NCI-H2196 treated with DMSO at 0.1 percent for 48 hours (cell line): ENCODE results near the gene SMIM36.
"Not testable (repeated sequence)": the region's sequence is repeated elsewhere in the genome, so short reads cannot be mapped to it uniquely, and the experiment has no call there.

Experiments
- DNase-seq: peaks from one replicate; lab custom pipeline; 2025; ENCODE audit not compliant: unreplicated experiment; lab: John Stamatoyannopoulos, UW

SMIM36 gene

GRCh38 chr17:55436224-55437158, 74.8 kb downstream of the SMIM36 start:
- no peak for DNase-seq

DNA sequence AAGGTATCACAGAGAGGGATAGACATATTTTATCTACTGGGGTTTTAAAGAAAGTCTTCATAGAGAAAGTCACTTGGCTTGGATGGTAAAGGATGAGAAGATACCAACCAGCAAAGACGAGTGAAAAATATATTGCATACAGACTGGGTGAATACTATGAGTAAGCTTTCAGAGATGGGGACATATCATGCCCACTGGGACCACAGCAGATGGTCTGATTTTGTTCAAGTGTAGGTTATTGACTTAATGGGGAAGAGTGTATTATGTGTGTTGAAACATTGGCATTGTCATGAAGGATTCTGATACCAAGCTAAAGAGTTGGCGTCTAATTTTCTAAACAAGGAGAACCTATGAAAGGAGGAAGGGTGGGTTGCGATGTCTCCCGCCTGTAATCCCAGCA, 75.8 kb downstream of the SMIM36 start:
- no peak for DNase-seq

GRCh38 chr17:55434721-55435120, 76.5 kb downstream of the SMIM36 start:
- DNase-seq = no peak

DNA sequence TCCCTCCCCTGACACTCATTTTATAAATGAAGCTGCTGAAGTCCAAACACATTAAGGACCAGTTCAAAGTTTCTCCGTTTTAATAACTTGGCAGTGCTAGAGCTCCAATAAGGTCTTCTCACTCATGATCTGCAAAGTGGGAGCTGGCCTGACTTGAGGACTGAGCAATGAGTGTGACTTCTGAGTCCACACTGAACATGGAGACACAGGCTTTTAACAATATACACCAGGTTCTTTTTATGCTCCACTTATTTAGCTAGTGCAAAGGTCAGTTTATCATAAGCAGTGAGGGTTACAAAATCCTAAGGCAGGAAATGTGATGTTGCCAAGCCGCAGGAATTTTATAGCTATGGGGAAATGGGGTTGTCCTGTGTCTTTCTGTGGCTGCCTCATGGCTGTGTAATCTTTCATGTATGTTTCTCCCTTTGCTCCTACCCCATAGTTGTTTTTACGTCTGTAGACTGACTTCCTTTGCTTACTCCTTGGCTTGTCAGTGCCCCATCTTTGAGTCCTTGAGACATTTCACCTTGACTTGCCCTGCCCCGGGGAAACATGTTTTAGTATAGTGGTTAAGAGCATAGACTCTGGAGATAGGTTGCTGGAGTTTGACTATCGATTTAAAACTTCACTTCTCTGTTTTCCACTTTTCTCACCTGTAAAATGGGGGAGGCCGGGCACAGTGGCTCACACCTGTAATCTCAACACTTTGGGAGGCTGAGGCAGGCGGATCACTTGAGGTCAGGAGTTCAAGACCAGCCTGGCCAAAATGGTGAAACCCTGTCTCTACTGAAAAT, 77.4 kb downstream of the SMIM36 start:
- DNase-seq = no peak

DNA sequence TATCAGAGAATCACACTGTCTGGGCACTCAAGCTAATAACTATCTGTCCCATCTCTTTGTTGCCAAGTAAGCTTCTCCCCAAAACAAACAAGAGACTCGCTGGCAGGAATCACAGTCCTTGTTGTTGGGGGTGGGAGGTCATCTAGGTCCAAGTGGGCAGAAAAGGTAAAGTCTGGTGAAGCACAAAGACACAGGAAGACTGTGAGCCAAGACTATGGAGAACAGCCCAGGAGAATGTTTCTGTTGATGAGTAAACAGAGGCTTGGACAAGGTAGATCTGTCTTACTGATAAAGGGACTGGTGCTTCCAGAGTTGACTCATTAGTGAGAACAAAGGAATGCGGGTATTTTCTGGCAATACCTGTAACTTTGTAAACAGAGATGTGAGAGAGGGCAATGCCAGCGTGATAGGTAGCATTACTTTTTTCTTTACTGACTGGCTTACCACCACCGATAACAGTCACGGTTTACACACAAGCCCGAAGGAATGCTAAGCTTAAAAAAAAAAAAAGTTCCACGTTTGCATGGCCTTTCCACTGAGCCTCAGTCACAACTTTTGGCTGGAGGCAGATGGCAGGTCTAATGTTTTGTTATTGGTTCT, 78.1 kb downstream of the SMIM36 start:
- DNase-seq = peak; percentile 27

- DNase-seq = no peak
These were observed 78.8 kb downstream of the SMIM36 start for GRCh38 chr17:55432358-55433028.

DNA sequence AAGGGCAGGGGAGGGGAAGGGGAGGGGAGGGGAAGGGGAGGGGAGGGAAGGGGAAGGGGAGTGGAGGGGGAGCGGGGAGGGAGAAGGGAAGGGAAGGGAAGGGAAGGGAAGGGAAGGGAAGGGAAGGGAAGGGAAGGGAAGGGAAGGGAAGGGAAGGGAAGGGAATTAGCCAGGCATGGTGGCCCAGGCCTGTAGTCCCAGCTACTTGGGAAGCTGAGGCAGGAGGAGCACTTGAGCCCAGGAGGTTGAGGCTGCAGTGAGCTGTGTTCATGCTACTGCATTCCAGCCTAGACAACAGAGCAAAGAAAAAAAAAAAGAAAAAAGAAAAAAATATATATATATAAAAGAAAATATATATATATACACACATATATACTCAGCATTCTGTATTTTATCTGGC, 79.3 kb downstream of the SMIM36 start:
- not testable (repeated sequence) for DNase-seq

DNA sequence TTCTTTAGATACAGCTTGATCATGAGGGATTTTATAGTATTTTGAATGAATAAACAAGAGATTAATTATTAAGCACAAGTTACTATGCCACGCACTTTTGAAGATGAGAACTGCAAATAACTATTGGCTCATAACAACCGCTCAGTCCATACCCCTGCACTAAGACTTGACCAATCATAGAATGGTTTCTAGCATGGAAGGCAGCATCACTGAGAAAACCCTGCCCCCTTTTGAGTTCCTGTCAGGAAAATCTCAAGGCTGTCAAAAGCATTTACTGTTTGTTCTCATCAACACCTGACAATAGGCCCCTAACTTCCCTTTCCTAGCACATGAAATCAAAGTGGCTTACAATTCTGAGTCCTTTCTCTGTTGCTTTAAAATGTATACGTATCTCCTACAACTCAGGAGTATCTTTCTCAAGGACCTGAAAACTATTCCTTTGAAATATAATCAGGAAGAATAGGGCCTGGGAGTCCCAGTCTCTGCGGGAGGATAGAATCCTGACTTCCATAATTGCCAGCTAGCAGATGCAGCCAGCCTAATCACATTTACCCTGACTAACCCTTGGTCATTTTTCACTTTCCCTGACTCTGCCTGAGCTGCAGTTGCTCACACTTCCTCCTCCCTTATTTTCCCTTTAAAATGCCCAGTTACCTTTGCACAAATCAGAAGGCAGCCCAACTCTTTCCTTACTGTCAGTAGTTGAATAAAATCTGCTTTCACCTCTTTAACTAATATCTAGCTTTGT, 80.5 kb downstream of the SMIM36 start:
- no peak for DNase-seq

DNA sequence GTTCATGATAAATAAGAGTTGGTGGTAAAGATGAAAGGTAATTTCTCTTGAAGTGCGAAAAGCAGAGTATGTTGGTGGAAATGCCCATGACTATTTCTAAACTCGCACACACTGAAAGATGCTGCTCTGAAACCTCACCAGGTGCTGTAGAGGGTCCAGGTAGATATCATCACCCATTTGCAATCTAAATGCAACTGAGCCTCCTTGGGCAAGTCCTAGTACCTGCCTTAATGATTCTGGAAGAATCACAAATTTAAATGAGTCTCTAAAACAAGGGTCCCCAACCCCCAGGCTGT, 83.7 kb downstream of the SMIM36 start:
- DNase-seq = no peak

DNA sequence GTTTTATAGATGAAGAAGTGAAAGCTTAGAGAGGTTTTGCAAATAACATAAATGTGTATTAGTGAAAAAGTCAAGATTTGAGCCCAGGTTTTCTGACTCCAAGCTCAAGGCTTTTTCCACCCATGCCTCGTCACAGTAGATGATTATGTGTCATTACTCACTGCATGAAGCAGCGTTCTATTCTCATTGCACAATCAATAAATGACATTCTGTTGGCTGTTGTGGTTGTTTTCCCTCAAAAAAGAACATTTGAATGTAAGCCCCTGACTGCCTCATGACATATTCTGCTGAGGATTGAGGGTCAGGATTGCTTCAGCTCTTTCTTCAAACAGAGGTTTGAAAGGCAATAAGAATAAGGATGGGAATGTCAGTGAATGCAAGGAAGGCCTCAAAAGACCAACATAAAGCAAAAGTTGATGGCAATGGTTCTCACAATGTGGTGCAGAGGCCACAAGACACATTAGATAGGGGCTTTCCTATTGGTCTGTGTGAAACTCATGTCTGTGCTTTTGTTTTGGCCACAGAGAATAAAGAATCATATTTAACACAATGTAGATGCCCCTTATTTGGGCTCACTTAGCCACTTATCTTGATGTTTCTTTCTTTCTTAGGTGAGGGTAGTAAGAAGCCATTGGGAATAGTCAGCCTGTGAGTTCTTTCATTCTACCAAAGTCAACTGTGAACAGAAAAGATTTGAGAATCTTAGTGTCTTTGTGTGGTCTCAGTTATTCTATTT, 84.2 kb downstream of the SMIM36 start:
- no peak for DNase-seq

DNA sequence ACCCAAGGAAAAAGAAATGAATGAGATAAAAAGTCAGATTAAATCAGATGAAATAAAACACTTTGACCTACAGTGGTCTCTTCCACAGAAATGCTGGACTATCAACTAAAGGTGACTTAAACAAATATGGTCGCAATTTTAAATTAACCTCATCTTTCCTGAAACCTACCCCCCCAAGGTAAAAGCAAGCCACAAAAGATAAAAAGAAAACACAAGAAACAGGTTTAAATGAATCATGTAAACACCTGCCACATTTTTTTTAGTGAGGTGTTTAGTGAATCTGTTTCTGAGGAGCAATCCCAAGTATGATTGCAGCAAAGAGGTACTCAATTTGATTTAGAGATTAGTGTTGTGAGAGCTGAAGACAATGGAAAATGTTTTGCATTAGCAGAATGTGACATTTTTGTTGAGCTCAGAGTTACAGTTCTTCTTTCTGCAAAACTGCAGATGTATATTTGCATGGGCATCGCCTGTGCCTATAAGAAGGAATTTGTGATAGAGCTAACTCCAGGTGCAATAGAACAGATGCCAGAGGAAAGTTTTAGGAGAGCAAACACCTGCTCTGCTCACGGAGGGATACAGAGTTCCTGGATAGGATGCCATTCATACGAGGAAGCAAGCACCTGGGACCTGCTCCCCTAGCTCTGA, 86.2 kb downstream of the SMIM36 start:
- DNase-seq = no peak

- no peak for DNase-seq
These were observed 87.7 kb downstream of the SMIM36 start for GRCh38 chr17:55423535-55423934.

- DNase-seq = not testable (repeated sequence)
These were observed 88.5 kb downstream of the SMIM36 start for GRCh38 chr17:55422828-55423164.

DNA sequence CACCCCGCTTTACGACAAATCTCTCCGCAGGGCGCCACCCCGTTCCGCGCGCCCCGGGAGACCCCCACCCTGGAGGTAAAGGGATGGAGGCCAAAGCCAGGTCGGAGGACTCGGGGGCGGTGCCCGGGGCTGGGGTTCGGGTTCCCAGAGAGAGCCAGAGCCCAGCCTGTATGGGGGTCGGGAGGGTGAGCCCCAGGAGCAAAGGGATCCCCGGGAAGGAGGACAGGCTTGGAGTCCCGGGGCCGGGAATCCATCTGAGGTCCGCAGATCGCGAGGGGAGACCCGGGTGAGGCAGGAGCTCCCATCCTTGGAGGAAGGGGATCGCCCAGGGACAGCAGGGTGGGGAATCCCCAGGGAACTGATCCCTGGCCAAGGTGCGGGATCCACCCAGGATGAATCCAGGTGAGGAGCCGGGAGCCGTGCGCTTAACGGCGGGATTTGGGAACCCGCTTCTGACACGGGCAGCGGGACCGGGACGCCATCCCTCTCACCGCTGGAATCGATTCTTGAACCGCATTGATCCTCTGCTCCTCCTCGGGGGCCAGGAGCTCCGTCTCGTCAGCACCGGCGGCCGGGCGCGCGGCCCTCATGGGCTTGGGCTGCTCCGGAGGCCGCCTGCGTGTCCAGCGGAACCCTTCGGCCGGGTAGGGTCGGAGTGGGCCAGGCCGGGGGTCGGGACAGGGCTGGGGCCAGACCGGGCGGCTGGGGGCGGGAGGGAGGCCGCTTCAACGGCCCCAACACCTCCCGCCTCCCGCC, 89.9 kb downstream of the SMIM36 start, which contains the start of gene MMD:
TSS of gene MMD (minus strand) at position 657 of the 756 bp plus-strand sequence. CDS start at position 517, 140 bp downstream.
- DNase-seq = no peak

- no peak for DNase-seq
These were observed 90.5 kb downstream of the SMIM36 start for GRCh38 chr17:55420776-55421178.

GRCh38 chr17:55420067-55420775, 91.0 kb downstream of the SMIM36 start:
- no peak for DNase-seq

GRCh38 chr17:55418369-55419268, 92.6 kb downstream of the SMIM36 start:
- DNase-seq = no peak
